HEK293T (cell line): ENCODE results near the gene VRK1.

Experiments used
- ARNT ChIP-seq: fragments of 450-650 bp; IDR thresholded peaks from 2 replicates; pipeline ENCODE4 v1.6.1; 2017; ENCODE audit warnings: mild to moderate bottlenecking
- BHLHE40 ChIP-seq: fragments of 450-650 bp; IDR thresholded peaks from 2 replicates; pipeline ENCODE4 v1.6.1; 2016; ENCODE audit warnings: mild to moderate bottlenecking, moderate library complexity, borderline replicate concordance
- CTBP1 ChIP-seq: fragments of 450-650 bp; IDR thresholded peaks from 2 replicates; pipeline ENCODE4 v1.6.1; 2016; ENCODE audit warnings: borderline replicate concordance
- FOXA1 ChIP-seq: fragments of 450-650 bp; IDR thresholded peaks from 2 replicates; pipeline ENCODE4 v1.6.1; 2016; ENCODE audit warnings: mild to moderate bottlenecking
- FOXM1 ChIP-seq: fragments of 450-650 bp; IDR thresholded peaks from 2 replicates; pipeline ENCODE4 v1.6.1; 2017; ENCODE audit warnings: mild to moderate bottlenecking, borderline replicate concordance
- HDGF ChIP-seq: fragments of 450-650 bp; IDR thresholded peaks from 2 replicates; pipeline ENCODE4 v1.6.1; 2017; ENCODE audit warnings: antibody characterized with exemption, borderline replicate concordance
- L3MBTL2 ChIP-seq: fragments of 450-650 bp; conservative IDR thresholded peaks from 2 replicates; pipeline ENCODE4 v1.6.1; 2016; ENCODE audit warnings: mild to moderate bottlenecking
- NFRKB ChIP-seq: fragments of 450-650 bp; IDR thresholded peaks from 2 replicates; pipeline ENCODE4 v1.6.1; 2016; ENCODE audit warnings: mild to moderate bottlenecking, moderate library complexity
- SP1 ChIP-seq: fragments of 450-650 bp; IDR thresholded peaks from 2 replicates; pipeline ENCODE4 v1.6.1; 2017
- SUZ12 ChIP-seq: fragments of 450-650 bp; IDR thresholded peaks from 2 replicates; pipeline ENCODE4 v1.6.1; 2016; ENCODE audit warnings: mild to moderate bottlenecking
- TARDBP ChIP-seq: fragments of 450-650 bp; IDR thresholded peaks from 2 replicates; pipeline ENCODE4 v1.6.1; 2016
- TF ChIP-seq, protein P1 (sequence below): fragments of 450-650 bp; IDR thresholded peaks from 2 replicates; pipeline ENCODE4 v1.6.1; 2016

GRCh38 chr14:96781371-96781770 lies 15.8 kb upstream of the VRK1 start:
- TF ChIP-seq NFRKB, result no peak
- TF ChIP-seq SP1, result no peak
- no peak for TF ChIP-seq CTBP1
- TF ChIP-seq SUZ12, result no peak
- no peak for TF ChIP-seq FOXM1
- TF ChIP-seq TARDBP, result no peak
- TF ChIP-seq, protein P1, sequence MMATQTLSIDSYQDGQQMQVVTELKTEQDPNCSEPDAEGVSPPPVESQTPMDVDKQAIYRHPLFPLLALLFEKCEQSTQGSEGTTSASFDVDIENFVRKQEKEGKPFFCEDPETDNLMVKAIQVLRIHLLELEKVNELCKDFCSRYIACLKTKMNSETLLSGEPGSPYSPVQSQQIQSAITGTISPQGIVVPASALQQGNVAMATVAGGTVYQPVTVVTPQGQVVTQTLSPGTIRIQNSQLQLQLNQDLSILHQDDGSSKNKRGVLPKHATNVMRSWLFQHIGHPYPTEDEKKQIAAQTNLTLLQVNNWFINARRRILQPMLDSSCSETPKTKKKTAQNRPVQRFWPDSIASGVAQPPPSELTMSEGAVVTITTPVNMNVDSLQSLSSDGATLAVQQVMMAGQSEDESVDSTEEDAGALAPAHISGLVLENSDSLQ, result no peak
- TF ChIP-seq ARNT, result no peak
- TF ChIP-seq FOXA1, result no peak
- no peak for TF ChIP-seq L3MBTL2
- no peak for TF ChIP-seq BHLHE40
- TF ChIP-seq HDGF, result no peak
